Peyer's patch (tissue), 4 donors: ENCODE measurements around the gene NUP214. TPM values are rescaled to one million over a fixed set of nuclear protein-coding genes. Genes with fewer than 3 reads are reported as not detected.

ENCODE experiments used
- DNase-seq, 3 donors: peaks; one replicate each; pipeline ENCODE4 v3.0.0-alpha.2; 2017 to 2019
- H3K27ac ChIP-seq, 4 donors: fragments of 200-600 bp; sonication (generic); one replicate each; pipeline ENCODE4 v1.5.1; 2016 to 2019
- H3K27me3 ChIP-seq, 2 donors: fragments of 200-600 bp; sonication (generic); one replicate each; pipeline ENCODE4 v1.5.1; 2019
- H3K36me3 ChIP-seq, 3 donors: fragments of 200-600 bp; sonication (generic); one replicate each; pipeline ENCODE4 v1.5.1; 2016 to 2019
- H3K4me1 ChIP-seq, 4 donors: fragments of 200-600 bp; sonication (generic); one replicate each; pipeline ENCODE4 v1.5.1; 2016 to 2019
- H3K4me3 ChIP-seq, 4 donors: fragments of 200-600 bp; sonication (generic); 1 replicate in 3 of 4; 2 replicates in 1 of 4; pipeline ENCODE4 v1.5.1; 2016 to 2019; ENCODE audit warnings: mild to moderate bottlenecking in 1 of 4
- H3K9me3 ChIP-seq, 4 donors: fragments of 200-600 bp; sonication (generic); one replicate each; pipeline ENCODE4 v1.5.1; 2016 to 2019; ENCODE audit warnings: mild to moderate bottlenecking in 1 of 4
- CTCF ChIP-seq, 6 experiments: fragments of 450-650 bp in 4 of 6; fragments of 200-600 bp in 2 of 6; sonication (generic) in 1 of 6; IDR thresholded peaks; one replicate each; pipeline ENCODE4 v1.5.1; 2017 to 2019; ENCODE audit warnings: antibody characterized with exemption in 6 of 6, mild to moderate bottlenecking in 3 of 6, moderate library complexity in 1 of 6
- POLR2A ChIP-seq, 2 donors: fragments of 450-650 bp; IDR thresholded peaks; one replicate each; pipeline ENCODE4 v1.5.1; 2017; ENCODE audit warnings: antibody characterized with exemption in 2 of 2, mild to moderate bottlenecking in 2 of 2, moderate library complexity in 2 of 2
- total RNA-seq, 4 donors: library from RNA; depleted of rRNA; stranded (reverse); fragments of >200 nt; gene quantifications; one replicate each; pipeline ENCODE4 v1.1.0, GENCODE V29; 2016

The NUP214 gene
- total RNA-seq, 4 donors from 2014 or later, result 48.2 to 159 (median 88.2) TPM

GRCh38 chr9:131162886-131163285 is 37.5 kb downstream of the NUP214 start:
- no peak for TF ChIP-seq CTCF (IDR thresholded peaks at IDR 0.05)
- TF ChIP-seq POLR2A (IDR thresholded peaks at IDR 0.05), result no peak
- Histone ChIP-seq H3K27ac (no peak overlapping the region), H3K9me3 (no peaks in the 10 kb centered on the region), H3K27me3 (no peaks in the 10 kb centered on the region), H3K36me3 (peaks cover 0 to 99% (median 0%) of the 10 kb centered on the region in 3 donors), H3K4me1 (no peaks in the 10 kb centered on the region), H3K4me3 (no peak overlapping the region)
- no peak for DNase-seq

- no peak for DNase-seq
These were observed 40.1 kb downstream of the NUP214 start for GRCh38 chr9:131165523-131165922.

GRCh38 chr9:131167146-131167692 is 41.8 kb downstream of the NUP214 start:
- no peak for TF ChIP-seq POLR2A (IDR thresholded peaks at IDR 0.05)
- TF ChIP-seq CTCF (IDR thresholded peaks at IDR 0.05), result no peak
- no peak for DNase-seq
- peaks cover 0 to 78% (median 0%) of the 10 kb centered on the region in 3 donors for H3K36me3 ChIP-seq
- H3K27ac ChIP-seq, result no peak overlapping the region
- H3K4me1 ChIP-seq, result no peaks in the 10 kb centered on the region
- H3K27me3 ChIP-seq, result no peaks in the 10 kb centered on the region
- no peak overlapping the region for H3K4me3 ChIP-seq
- H3K9me3 ChIP-seq, result no peaks in the 10 kb centered on the region

More at GRCh38 chr9:131165523-131165922, 40.1 kb downstream of the NUP214 start:
- no peak overlapping the region for H3K27ac ChIP-seq
- H3K4me3 ChIP-seq, result no peak overlapping the region
- no peaks in the 10 kb centered on the region for H3K4me1 ChIP-seq
- H3K9me3 ChIP-seq, result no peaks in the 10 kb centered on the region
- peaks cover 0 to 84% (median 0%) of the 10 kb centered on the region in 3 donors for H3K36me3 ChIP-seq
- no peak for TF ChIP-seq CTCF (IDR thresholded peaks at IDR 0.05)
- no peak for TF ChIP-seq POLR2A (IDR thresholded peaks at IDR 0.05)
- H3K27me3 ChIP-seq, result no peaks in the 10 kb centered on the region

GRCh38 chr9:131167936-131168335 is 42.5 kb downstream of the NUP214 start:
- DNase-seq, result no peak
- Histone ChIP-seq H3K4me1 (no peaks in the 10 kb centered on the region), H3K4me3 (no peak overlapping the region), H3K27me3 (no peaks in the 10 kb centered on the region), H3K36me3 (peaks cover 0 to 71% (median 0%) of the 10 kb centered on the region in 3 donors), H3K27ac (no peak overlapping the region), H3K9me3 (no peaks in the 10 kb centered on the region)
- TF ChIP-seq CTCF (IDR thresholded peaks at IDR 0.05) (no peak), POLR2A (IDR thresholded peaks at IDR 0.05) (no peak)

- H3K4me1 ChIP-seq, result no peaks in the 10 kb centered on the region
- no peak overlapping the region for H3K27ac ChIP-seq
- H3K27me3 ChIP-seq, result no peaks in the 10 kb centered on the region
- H3K4me3 ChIP-seq, result no peak overlapping the region
- H3K36me3 ChIP-seq, result peaks cover 0 to 67% (median 0%) of the 10 kb centered on the region in 3 donors
- TF ChIP-seq POLR2A (IDR thresholded peaks at IDR 0.05), result no peak
- TF ChIP-seq CTCF (IDR thresholded peaks at IDR 0.05), result no peak
- no peaks in the 10 kb centered on the region for H3K9me3 ChIP-seq
- DNase-seq, result no peak
These were observed 44.3 kb downstream of the NUP214 start for GRCh38 chr9:131169563-131170240.
